Measurements from ENCODE around the gene GPBP1L1.
"Not testable (repeated sequence)": the region's sequence is repeated elsewhere in the genome, so short reads cannot be mapped to it uniquely, and the experiment has no call there.

The GPBP1L1 gene

DNA sequence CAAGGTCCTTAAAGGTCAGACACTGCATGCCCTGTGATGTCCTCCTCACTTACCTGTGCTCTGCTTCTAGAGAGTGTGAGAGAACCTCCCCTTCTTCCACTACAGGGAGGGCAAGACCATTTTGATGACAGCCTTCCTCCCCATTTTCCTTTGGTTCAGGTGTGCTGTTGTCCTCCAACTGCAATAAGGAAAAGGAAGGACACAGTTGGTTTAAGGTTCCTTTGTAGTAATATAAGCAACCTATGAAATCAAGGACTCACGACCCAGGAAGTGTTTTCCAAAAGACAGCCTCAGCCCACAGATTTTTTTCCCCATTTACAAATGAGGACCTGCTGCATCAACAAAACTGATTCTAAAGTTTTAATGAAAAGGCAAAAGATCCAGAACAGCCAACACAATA lies 55.9 kb downstream of the GPBP1L1 start:
- DNase-seq: no peak

DNA sequence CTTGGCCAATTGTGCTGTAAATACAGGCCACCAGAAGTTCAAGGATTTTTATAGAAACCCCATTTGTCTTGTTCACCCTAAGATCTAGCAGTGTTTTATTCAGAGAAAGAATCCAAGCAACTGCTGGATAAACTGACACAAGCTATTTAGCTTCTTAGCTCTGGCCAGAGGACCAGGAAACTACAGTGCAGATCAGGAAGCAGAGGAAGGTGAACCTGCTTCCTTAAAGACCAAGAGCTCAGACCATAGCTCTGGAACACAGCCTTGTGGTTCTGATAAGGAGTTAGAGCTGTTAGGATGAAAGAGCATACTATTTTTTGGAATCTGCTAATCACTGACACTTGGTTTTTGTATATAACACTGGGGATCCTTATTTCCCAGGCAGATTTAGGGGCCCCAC lies 57.3 kb downstream of the GPBP1L1 start:
- DNase-seq: no peak

- DNase-seq: no peak
Measured at GRCh38 chr1:45623972-45624371, 62.4 kb downstream of the GPBP1L1 start, which contains the start of gene CCDC17. Gene CCDC17, minus strand, starts transcription at chr1:45624054. Its CDS starts 145 bp downstream, at chr1:45623909.

DNA sequence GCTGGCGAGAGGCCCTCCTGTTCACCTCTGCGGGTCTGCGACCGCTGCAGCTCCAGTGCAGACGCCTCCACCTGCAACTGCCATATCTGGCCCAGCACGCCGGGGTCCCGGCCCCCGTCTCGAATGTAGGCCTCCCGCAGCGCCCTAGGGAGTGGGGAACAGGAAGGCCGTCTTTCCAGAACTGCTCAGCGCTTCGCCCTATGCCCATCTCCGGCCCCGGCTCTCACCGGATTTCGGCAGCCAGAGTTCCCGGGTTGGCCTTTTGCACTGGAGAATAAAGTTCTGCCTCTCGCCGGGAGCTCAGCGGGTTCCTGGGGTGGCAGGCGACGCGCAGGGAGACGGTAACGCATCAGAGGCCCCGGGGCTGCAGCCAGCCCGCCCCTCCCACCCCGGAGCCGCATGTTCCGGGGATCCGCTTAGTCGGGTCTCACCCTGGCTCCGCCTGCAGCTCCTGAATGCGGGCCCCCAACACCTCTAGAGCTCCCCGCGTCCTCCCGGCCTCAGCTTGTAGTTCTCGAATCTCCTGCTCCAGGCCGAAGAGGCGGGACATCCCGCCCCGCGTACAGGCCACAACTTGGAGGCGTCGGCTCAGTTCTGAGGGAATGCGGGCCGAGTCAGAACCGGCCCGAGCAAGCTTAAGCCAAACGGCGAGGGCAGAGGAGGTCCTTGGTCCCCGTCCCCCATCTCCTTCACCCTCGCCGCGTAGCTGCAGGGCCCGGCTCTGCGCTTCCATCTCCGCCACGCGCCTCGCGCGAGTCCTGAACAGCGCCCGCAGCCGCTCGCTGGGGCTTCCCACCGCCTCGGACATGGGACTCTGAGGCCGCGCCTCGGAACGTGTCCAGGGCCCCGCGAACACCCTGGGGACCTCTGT lies 63.6 kb downstream of the GPBP1L1 start:
- no peak for DNase-seq

DNA sequence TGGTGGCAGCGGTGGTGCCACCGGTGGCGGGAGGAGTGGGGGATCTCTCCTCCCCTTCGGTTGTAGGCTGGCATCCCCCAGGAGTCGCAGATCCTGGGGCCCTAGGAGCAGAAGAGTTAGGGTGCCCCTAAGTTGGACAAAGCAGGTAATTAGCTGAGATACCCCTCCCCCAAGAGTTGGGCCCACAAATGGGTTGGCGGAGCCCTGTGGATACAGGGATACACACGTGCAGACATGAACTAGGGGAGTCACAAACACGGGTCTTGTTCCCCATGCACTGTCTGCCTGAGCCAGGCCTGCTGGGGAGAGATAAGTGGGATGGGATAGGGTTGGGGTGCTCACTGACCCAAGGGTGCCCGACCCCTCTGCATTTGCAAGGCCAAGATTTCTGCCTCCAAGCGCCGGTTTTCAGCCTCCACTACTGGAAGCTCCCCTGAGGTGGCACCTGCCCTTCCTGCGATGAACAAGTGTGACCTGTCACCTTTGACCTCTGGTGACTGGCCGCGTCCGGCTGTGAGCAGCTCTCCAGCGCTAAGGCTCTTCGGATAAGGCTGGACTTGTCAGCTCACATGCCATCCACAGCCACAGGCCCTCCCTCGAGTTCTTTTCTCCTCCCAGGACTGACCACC lies 64.3 kb downstream of the GPBP1L1 start:
- no peak for DNase-seq

- no peak for DNase-seq
Measured at GRCh38 chr1:45621501-45621836, 64.9 kb downstream of the GPBP1L1 start.

DNA sequence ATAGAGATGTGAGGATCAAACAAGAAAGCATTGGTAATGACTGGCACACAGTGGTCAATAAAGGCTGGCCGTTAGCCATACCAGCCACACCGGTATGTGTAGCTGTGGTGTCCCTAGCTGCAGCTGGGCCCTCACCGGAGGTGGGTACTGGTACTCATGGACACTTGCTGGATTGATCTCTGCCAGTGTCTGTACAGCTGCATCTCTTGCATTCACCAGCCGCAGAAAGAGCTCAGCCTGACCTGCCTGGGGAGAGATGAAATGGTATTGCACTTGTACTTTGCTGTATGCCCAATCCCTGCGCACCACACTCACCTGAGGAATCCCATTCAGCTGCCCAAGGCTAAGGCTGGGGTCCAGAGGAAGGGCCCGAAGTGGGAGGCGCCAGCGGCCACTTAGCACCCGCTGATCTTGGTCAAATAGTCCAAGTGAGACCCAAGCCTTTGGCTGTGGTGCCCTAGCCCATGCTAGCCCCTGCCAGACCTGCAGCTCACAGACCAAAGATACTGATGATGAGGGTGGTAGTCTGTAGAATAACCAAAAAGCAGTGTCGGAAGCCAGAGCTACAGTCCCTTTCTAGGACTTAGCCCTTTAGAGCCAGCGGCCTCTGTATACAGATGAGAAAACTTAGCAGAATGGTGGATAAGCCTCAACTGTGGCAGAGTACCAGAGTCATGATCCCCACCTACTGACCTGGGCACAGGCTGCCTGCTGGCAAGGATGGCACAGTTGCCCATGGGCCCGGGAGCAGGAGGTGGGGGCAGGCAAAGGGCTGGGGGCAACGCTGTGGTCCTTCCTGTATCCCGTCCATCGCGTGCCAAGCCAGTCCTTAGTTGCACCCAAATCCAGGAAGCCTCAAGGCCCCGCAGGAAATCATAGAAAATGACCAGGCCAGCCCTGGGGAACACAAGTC lies 65.5 kb downstream of the GPBP1L1 start:
- DNase-seq: no peak

GRCh38 chr1:45619149-45619921 lies 67.0 kb downstream of the GPBP1L1 start:
- no peak for DNase-seq

GRCh38 chr1:45617618-45618017 lies 68.7 kb downstream of the GPBP1L1 start:
- no peak for DNase-seq

DNA sequence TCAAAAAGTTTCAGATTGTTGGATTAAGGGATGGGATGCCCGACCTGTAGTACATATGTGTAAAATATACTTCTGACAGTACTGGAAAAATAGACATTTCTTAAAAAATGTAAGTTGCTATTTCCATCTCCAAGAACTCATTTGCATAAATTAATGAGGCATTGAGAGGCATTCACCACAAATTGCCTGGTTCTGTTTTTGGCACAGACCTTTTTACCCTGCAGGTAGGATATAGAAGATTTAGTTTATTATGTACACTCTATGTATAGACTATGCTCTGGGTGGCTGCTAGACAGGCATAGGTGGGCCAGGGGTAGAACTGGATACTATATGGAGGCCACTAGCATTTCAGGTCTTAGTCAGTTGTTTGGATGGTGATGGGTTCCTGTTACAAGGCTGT lies 70.4 kb downstream of the GPBP1L1 start:
- DNase-seq: no peak

DNA sequence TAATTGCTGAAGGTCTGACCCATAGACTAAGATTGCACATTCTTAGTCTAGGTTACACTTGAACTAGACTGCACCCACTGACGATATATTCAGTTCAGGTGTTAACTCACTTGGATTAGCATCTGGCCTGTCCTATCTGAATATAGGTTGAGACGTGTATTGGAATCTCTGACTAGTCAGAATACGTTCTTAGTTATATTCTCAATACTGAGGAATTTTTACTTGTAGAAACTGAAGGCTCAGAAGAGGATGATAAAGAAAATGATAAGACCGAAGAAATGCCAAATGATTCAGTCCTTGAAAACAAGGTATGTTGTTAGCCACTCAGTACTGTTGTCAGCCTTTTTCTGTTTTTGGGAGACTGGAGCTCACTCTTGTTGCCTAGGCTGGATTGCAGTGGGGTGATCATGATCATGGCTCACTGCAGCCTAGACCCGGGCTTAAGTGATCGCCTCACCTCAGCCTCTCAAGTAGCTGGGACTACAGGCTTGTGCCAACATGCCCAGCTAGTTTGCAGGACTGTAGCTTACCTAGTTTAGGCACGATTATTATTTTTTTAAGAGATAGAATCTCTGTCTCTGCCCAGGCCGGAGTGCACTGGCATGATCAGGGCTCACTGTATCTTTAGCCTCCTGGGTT lies 73.3 kb downstream of the GPBP1L1 start:
- no peak for DNase-seq

DNA sequence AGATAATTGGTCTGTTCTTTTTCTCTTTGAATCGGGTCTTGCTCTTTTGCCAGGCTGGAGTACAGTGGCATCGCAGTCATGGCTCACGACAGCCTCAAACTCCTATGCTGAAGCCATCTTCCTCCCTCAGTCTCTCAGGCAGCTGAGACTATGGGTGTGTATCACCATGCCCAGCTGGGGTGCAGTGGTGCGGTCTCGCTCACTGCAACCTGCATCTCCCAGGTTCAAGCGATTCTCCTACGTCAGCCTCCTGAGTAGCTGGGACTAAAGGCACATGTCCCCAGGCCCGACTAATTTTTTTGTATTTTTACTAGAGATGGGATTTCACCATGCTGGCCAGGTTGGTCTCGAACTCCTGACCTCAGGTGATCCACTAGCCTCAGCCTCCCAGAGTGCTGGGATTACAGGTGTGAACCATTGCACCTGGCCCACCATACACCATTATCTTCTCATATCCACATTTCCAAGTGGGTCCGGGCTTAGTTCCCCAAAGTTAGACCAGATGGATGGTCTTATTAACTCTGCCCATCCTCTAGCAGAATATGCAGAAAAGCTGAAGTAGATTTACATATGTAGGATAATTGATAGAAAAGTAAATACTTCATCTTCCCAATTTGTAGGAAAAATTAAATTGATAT lies 75.6 kb downstream of the GPBP1L1 start:
- DNase-seq: no peak

- DNase-seq: no peak
Measured at GRCh38 chr1:45608175-45609156, 77.9 kb downstream of the GPBP1L1 start.

GRCh38 chr1:45607404-45608074 lies 78.8 kb downstream of the GPBP1L1 start:
- no peak for DNase-seq

DNA sequence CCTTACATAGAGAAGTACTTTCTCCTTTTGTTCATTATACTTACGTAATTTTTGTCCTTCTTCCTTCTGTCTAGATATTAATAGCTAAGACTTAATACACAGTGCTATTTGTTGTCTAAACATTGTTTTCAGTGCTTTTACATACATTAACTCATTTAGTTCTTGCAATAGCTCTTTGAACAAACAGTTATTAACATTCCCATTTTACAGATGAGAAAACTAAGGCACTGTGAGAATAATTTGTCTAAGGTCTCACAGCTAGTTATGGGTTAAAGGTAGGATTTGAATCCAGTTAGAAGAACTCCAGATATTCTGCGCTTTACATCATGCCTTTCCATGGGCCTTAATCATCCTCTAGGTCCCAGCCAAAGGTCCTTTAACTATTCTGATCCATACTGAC lies 82.1 kb downstream of the GPBP1L1 start:
- no peak for DNase-seq

DNA sequence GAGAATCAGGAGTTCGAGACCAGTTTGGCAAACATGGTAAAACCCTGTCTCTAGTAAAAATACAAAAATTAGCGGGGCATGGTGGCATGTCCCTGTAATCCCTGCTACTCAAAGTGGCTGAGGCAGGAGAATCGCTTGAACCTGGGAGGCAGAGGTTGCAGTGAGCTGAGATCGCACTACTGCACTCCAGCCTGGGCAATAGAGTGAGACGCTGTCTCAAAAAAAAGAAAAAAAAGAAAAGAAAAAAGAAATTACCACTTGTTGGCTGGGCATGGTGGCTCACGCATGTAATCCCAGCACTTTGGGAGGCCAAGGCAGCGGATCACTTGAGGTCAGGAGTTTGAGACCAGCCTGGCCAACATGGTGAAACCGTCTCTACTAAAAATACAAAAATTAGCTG lies 89.6 kb downstream of the GPBP1L1 start:
- not testable (repeated sequence) for DNase-seq

GRCh38 chr1:45594412-45594811 lies 91.9 kb downstream of the GPBP1L1 start:
- no peak for DNase-seq

DNA sequence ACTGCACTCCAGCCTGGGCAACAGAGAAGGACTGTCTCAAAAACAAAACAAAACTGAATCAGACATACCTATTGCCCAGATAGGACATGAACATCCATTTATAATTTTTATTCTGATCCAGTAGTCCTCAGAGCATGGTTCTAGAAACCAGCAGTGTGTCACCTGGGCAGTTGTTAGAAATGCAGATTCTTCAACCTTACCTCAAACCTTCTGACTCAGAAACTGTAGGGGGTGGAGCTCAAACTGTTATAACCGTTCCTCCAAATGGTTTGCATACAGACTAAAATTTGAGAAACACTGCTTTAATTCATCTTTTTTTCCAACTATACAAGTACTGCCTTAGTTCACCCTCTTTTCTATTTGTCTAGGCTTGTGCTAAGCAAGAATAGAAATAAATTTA lies 96.5 kb downstream of the GPBP1L1 start:
- DNase-seq: no peak

DNA sequence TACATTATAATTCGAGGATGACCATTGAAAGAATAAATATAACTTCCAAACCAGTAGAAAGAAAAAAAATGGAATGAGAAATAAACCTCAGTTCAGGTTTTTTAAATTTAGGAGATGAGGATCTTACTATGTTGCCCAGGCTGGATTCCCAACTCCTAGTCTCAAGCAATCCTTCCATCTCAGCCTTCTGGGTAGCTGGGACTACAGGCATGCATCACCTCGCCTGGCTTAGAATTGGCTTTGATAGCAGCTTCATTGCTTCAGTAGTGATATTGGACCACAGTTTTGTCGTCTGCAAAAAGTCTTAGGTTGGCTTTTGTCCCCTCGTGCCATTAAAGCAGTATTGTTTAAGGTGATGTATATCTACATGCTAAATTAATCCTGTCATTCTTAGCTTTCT lies 99.6 kb downstream of the GPBP1L1 start:
- DNase-seq: no peak

All from stimulated activated CD4-positive, alpha-beta T cell treated with anti-CD3 and anti-CD28 coated beads, Interleukin-4, amount 100 ng/mL, for 24 hours (primary cell).